Endothelial cell of hepatic sinusoid (primary cell): ENCODE results near the gene CMTM3.

ENCODE experiments used
- in situ Hi-C: cut with HindIII; loops from 2 replicates; pipeline ENCODE4 v1.10.0; 2017; ENCODE audit warnings: low sequenced_read_pairs

The CMTM3 gene

GRCh38 chr16:66605177-66605978 lies 874 bp downstream of the CMTM3 start:
- in situ Hi-C loops, result no loop called here

GRCh38 chr16:66605979-66606751 lies 1.7 kb downstream of the CMTM3 start:
- in situ Hi-C loops, result no loop called here

GRCh38 chr16:66608241-66609138 lies 4.0 kb downstream of the CMTM3 start:
- in situ Hi-C loops, result no loop called here

- in situ Hi-C loops, result no loop called here
These were observed 4.6 kb downstream of the CMTM3 start for GRCh38 chr16:66609139-66609510.

GRCh38 chr16:66610111-66610820 lies 5.8 kb downstream of the CMTM3 start:
- in situ Hi-C loops, result loop anchor here (5.0 kb wide), 1 partner anchor 38 kb away; no protein-coding TSS in a partner anchor

GRCh38 chr16:66611911-66612310 lies 7.4 kb downstream of the CMTM3 start:
- in situ Hi-C loops, result loop anchor here (5.0 kb wide), 1 partner anchor 40 kb away; no protein-coding TSS in a partner anchor

- in situ Hi-C loops, result loop anchor here (5.0 kb wide), 1 partner anchor 40 kb away; no protein-coding TSS in a partner anchor
These were observed 7.9 kb downstream of the CMTM3 start for GRCh38 chr16:66612422-66612821.

- in situ Hi-C loops, result loop anchor here (5.0 kb wide), 1 partner anchor 42 kb away; no protein-coding TSS in a partner anchor
These were observed 9.8 kb downstream of the CMTM3 start for GRCh38 chr16:66614161-66614802.

- in situ Hi-C loops, result no loop called here
These were observed 11.7 kb downstream of the CMTM3 start for GRCh38 chr16:66616169-66616568.

- in situ Hi-C loops, result no loop called here
These were observed 12.1 kb downstream of the CMTM3 start for GRCh38 chr16:66616592-66616991.

GRCh38 chr16:66617010-66617434 lies 12.5 kb downstream of the CMTM3 start:
- in situ Hi-C loops, result no loop called here

GRCh38 chr16:66617728-66618127 lies 13.2 kb downstream of the CMTM3 start:
- in situ Hi-C loops, result no loop called here

GRCh38 chr16:66618588-66619375 lies 14.3 kb downstream of the CMTM3 start:
- in situ Hi-C loops, result no loop called here

- in situ Hi-C loops, result no loop called here
These were observed 15.3 kb downstream of the CMTM3 start for GRCh38 chr16:66619534-66620428.

- in situ Hi-C loops, result no loop called here
These were observed 15.9 kb downstream of the CMTM3 start for GRCh38 chr16:66620429-66620795.

GRCh38 chr16:66621973-66622372 lies 17.5 kb downstream of the CMTM3 start:
- in situ Hi-C loops, result no loop called here

GRCh38 chr16:66622863-66623262 lies 18.4 kb downstream of the CMTM3 start:
- in situ Hi-C loops, result no loop called here

GRCh38 chr16:66623755-66624154 lies 19.3 kb downstream of the CMTM3 start:
- in situ Hi-C loops, result no loop called here
